Measurements from ENCODE around the gene UBALD2.
"Not testable (repeated sequence)": the region's sequence is repeated elsewhere in the genome, so short reads cannot be mapped to it uniquely, and the experiment has no call there.

Gene UBALD2
- 55.1 to 165 (median 79.0) reads per million in 4 donors for total RNA-seq

- DNase-seq = peak; percentile 91 to 100 (median 95)
These were observed at the start of gene UBALD2 for GRCh38 chr17:76264755-76265623. UBALD2 (plus strand) TSS chr17:76265348; CDS start chr17:76265506, 158 bp downstream.

GRCh38 chr17:76217081-76217480, 48.1 kb upstream of the UBALD2 start:
- DNase-seq = no peak

GRCh38 chr17:76219670-76220383, 45.3 kb upstream of the UBALD2 start:
- DNase-seq = no peak

GRCh38 chr17:76223802-76224201, 41.3 kb upstream of the UBALD2 start:
- DNase-seq = no peak

- DNase-seq = not testable (repeated sequence)
These were observed 39.6 kb upstream of the UBALD2 start for GRCh38 chr17:76225373-76226086.

GRCh38 chr17:76226749-76227148, 38.4 kb upstream of the UBALD2 start:
- DNase-seq = not testable (repeated sequence)

- no peak for DNase-seq
These were observed 32.8 kb upstream of the UBALD2 start for GRCh38 chr17:76232342-76232741.

GRCh38 chr17:76233588-76234353, 31.4 kb upstream of the UBALD2 start:
- no peak for DNase-seq

- DNase-seq = peak in 1 of 5 donors; percentile 70
These were observed 30.8 kb upstream of the UBALD2 start for GRCh38 chr17:76234354-76234679.

- no peak for DNase-seq
These were observed 29.3 kb upstream of the UBALD2 start for GRCh38 chr17:76235883-76236282.

GRCh38 chr17:76236603-76237002, 28.5 kb upstream of the UBALD2 start:
- DNase-seq = no peak

- DNase-seq = no peak
These were observed 27.3 kb upstream of the UBALD2 start for GRCh38 chr17:76237859-76238313.

GRCh38 chr17:76238847-76239537, 26.2 kb upstream of the UBALD2 start:
- no peak for DNase-seq

GRCh38 chr17:76239538-76240274, 25.4 kb upstream of the UBALD2 start:
- DNase-seq = peak in 2 of 5 donors; percentile 9 to 17

- peak; percentile 52 to 76 (median 59) for DNase-seq
These were observed 24.5 kb upstream of the UBALD2 start, which contains the start of gene RNF157 for GRCh38 chr17:76240461-76241203. RNF157 (minus strand) TSS chr17:76240493; CDS start chr17:76240240, 253 bp downstream.

GRCh38 chr17:76241204-76241538, 24.0 kb upstream of the UBALD2 start:
- DNase-seq = no peak

GRCh38 chr17:76241691-76242255, 23.4 kb upstream of the UBALD2 start:
- no peak for DNase-seq

- no peak for DNase-seq
These were observed 21.1 kb upstream of the UBALD2 start for GRCh38 chr17:76243826-76244679.

GRCh38 chr17:76244721-76245120, 20.4 kb upstream of the UBALD2 start:
- DNase-seq = not testable (repeated sequence)
